Endodermal cell (in vitro differentiated cells): Measurements from ENCODE around the gene PHKB. TPM values are rescaled to one million over a fixed set of nuclear protein-coding genes. Genes with fewer than 3 reads are reported as not detected.

Source experiments
- DNase-seq: peaks from one replicate; pipeline ENCODE4 v3.0.0-alpha.2; 2017
- H3K27ac ChIP-seq: 2 replicates; pipeline ENCODE4 v1.5.1; 2013; ENCODE audit warnings: mild to moderate bottlenecking, low read depth, low read length, moderate library complexity
- H3K27me3 ChIP-seq: 2 replicates; pipeline ENCODE4 v1.6.1; 2013; ENCODE audit warnings: mild to moderate bottlenecking, low read length, moderate library complexity; ENCODE audit not compliant: insufficient read depth, control insufficient read depth, poor library complexity, severe bottlenecking
- H3K36me3 ChIP-seq: 2 replicates; pipeline ENCODE4 v1.7.0; 2013; ENCODE audit warnings: mild to moderate bottlenecking, low read length, moderate library complexity; ENCODE audit not compliant: control insufficient read depth, insufficient read depth
- H3K4me1 ChIP-seq: one replicate; pipeline ENCODE4 v1.7.0; 2013; ENCODE audit warnings: low read length; ENCODE audit not compliant: control insufficient read depth, insufficient read depth
- H3K4me3 ChIP-seq: 2 replicates; pipeline ENCODE4 v1.5.1; 2013; ENCODE audit warnings: mild to moderate bottlenecking, low read length, moderate library complexity
- H3K9ac ChIP-seq: 2 replicates; pipeline ENCODE4 v1.6.1; 2013; ENCODE audit warnings: mild to moderate bottlenecking, low read length, moderate library complexity; ENCODE audit not compliant: poor library complexity, severe bottlenecking; ENCODE audit errors: extremely low read depth
- H3K9me3 ChIP-seq: 2 replicates; pipeline ENCODE4 v1.6.1; 2013; ENCODE audit warnings: mild to moderate bottlenecking, low read length, moderate library complexity; ENCODE audit not compliant: control insufficient read depth
- H3K27ac Mint-ChIP-seq: 2 replicates; pipeline ENCODE4 v1.8.0; 2020; ENCODE audit warnings: mixed read lengths
- H3K27me3 Mint-ChIP-seq: 2 replicates; pipeline ENCODE4 v1.8.0; 2021; ENCODE audit warnings: mild to moderate bottlenecking, mixed read lengths; ENCODE audit not compliant: insufficient read depth
- H3K36me3 Mint-ChIP-seq: 2 replicates; pipeline ENCODE4 v1.8.0; 2020; ENCODE audit warnings: low read depth, mixed read lengths
- H3K4me1 Mint-ChIP-seq: 2 replicates; pipeline ENCODE4 v1.8.0; 2020; ENCODE audit warnings: mixed read lengths
- H3K4me3 Mint-ChIP-seq: 2 replicates; pipeline ENCODE4 v1.8.0; 2020; ENCODE audit warnings: mild to moderate bottlenecking, moderate library complexity, mixed read lengths
- H3K9me3 Mint-ChIP-seq: 2 replicates; pipeline ENCODE4 v1.8.0; 2020; ENCODE audit warnings: mild to moderate bottlenecking, mixed read lengths
- WGBS, 2 experiments: methylation state at CpG; one replicate each; pipeline versions ENCODE4 v1.1.5 to v1.1.7; 2013; ENCODE audit warnings: missing lambda C conversion rate in 2 of 2, mixed read lengths in 1 of 2; ENCODE audit not compliant: insufficient coverage in 1 of 2, insufficient read length in 1 of 2; 5-methylcytosine and 5-hydroxymethylcytosine counted together
- total RNA-seq, 2 donors: library from RNA; stranded (reverse); fragmentation: NEBNext Ultra II Directional in 1 of 2; extraction: Animal tissue kit (Norgen Biotek cat#: 25700) in 1 of 2; gene quantifications; 2 replicates in 1 of 2; 3 replicates in 1 of 2; pipeline ENCODE4 v1.2.1, GENCODE V29; 2021
- TF ChIP-seq, protein P1 (sequence below): fragments of 200-600 bp; sonication (generic); conservative IDR thresholded peaks from 2 replicates; pipeline ENCODE4 v1.5.0; 2021; ENCODE audit warnings: antibody characterized with exemption, mild to moderate bottlenecking

The PHKB gene
- total RNA-seq, 2 donors from 2014 or later = 51.0 to 71.8 TPM

DNA sequence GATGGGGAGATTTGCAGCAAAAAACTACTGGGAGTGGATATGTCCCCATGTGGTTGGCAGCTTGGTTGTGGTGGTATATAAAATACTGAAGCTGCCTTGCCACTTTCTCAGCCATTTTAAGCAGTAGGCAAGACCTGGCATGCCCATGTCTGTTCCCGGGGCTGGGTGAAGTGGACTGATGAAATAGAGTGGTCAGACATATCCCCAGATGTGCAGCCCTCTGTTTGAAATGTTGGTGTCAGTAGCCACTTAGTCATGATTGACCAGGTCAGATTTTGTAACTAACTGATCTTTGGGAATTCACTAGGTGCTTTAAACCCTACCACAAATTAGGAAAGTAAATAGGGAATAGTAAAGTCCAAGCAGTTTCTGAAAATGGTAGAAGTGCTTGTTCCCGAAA, 151.6 kb downstream of the PHKB start:
- Histone ChIP-seq H3K4me3 (no peak overlapping the region), H3K27me3 (no peaks in the 10 kb centered on the region), H3K9ac (no peak overlapping the region), H3K36me3 (no peaks in the 10 kb centered on the region), H3K27ac (no peak overlapping the region), H3K9me3 (no peaks in the 10 kb centered on the region), H3K4me1 (no peaks in the 10 kb centered on the region)
- WGBS, 2 experiments = 98 to 100% methylated on average over 2 of the region's 2 CpGs
- H3K4me3 Mint-ChIP-seq = no peak overlapping the region
- H3K27me3 Mint-ChIP-seq = no peaks in the 10 kb centered on the region
- peaks cover 4% of the 10 kb centered on the region for H3K4me1 Mint-ChIP-seq
- TF ChIP-seq, protein P1, sequence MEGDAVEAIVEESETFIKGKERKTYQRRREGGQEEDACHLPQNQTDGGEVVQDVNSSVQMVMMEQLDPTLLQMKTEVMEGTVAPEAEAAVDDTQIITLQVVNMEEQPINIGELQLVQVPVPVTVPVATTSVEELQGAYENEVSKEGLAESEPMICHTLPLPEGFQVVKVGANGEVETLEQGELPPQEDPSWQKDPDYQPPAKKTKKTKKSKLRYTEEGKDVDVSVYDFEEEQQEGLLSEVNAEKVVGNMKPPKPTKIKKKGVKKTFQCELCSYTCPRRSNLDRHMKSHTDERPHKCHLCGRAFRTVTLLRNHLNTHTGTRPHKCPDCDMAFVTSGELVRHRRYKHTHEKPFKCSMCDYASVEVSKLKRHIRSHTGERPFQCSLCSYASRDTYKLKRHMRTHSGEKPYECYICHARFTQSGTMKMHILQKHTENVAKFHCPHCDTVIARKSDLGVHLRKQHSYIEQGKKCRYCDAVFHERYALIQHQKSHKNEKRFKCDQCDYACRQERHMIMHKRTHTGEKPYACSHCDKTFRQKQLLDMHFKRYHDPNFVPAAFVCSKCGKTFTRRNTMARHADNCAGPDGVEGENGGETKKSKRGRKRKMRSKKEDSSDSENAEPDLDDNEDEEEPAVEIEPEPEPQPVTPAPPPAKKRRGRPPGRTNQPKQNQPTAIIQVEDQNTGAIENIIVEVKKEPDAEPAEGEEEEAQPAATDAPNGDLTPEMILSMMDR = no peak
- peaks cover 8% of the 10 kb centered on the region for H3K9me3 Mint-ChIP-seq
- H3K27ac Mint-ChIP-seq = no peak overlapping the region
- H3K36me3 Mint-ChIP-seq = peaks cover 23% of the 10 kb centered on the region
- no peak for DNase-seq

DNA sequence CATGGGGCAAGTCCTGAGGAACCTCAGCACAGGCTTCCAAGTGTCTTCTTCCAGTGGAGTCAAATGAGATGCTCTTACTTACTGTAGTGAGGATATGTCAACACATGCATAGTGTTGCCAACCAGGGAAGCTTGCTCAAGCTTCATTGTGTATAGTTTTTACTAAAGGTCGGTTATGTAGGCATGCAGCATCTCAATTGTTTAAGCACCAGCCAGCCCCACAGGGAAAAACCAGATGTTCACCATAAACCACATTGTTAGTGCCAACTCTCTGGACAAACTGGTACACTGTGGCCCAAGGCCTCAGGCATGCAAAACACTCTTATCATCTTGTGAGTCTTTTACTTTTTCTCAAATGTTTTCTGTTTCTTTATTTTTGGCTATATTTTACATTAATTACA, 152.1 kb downstream of the PHKB start:
- TF ChIP-seq, protein P1 = no peak
- H3K36me3 Mint-ChIP-seq = peaks cover 18% of the 10 kb centered on the region
- Histone ChIP-seq H3K27me3 (no peaks in the 10 kb centered on the region), H3K4me1 (no peaks in the 10 kb centered on the region), H3K4me3 (no peak overlapping the region), H3K36me3 (no peaks in the 10 kb centered on the region), H3K9me3 (no peaks in the 10 kb centered on the region), H3K9ac (no peak overlapping the region), H3K27ac (no peak overlapping the region)
- 71 to 84% methylated on average over 1 of the region's 1 CpG for WGBS, 2 experiments
- no peak for DNase-seq
- H3K4me1 Mint-ChIP-seq = peaks cover 8% of the 10 kb centered on the region
- H3K27ac Mint-ChIP-seq = no peak overlapping the region
- H3K9me3 Mint-ChIP-seq = peaks cover 8% of the 10 kb centered on the region
- no peaks in the 10 kb centered on the region for H3K27me3 Mint-ChIP-seq
- H3K4me3 Mint-ChIP-seq = no peak overlapping the region

DNA sequence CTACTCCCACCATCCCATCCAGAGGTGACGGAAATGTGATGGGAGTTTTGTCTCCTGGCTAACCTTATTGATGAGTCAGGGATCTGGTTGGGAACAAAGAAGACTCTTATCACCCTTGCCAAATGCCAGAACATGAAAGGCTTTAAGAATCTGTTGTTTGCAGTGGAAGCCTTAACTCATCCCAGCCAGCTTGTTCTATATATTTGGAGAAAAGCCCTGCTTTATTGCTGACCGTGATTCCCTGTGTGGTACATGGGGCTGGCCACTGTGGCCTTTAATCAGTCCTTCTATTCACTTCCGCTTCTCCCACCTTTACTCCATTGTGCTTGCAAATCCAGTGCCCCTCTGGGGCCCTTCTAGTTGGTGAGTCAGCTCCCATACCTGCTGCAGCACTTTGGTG, 156.6 kb downstream of the PHKB start:
- Histone ChIP-seq H3K27me3 (no peaks in the 10 kb centered on the region), H3K4me3 (no peak overlapping the region), H3K4me1 (no peaks in the 10 kb centered on the region), H3K9me3 (no peaks in the 10 kb centered on the region), H3K9ac (no peak overlapping the region), H3K27ac (no peak overlapping the region), H3K36me3 (no peaks in the 10 kb centered on the region)
- 82 to 87% methylated on average over 2 to 3 of the region's 3 CpGs for WGBS, 2 experiments
- Mint-ChIP-seq H3K36me3 (peaks cover 3% of the 10 kb centered on the region), H3K9me3 (peaks cover 8% of the 10 kb centered on the region), H3K4me1 (peaks cover 9% of the 10 kb centered on the region), H3K4me3 (no peak overlapping the region), H3K27ac (no peak overlapping the region), H3K27me3 (no peaks in the 10 kb centered on the region)
- TF ChIP-seq, protein P1 = no peak
- DNase-seq = peak; percentile 61
